HCT116 (cell line): ENCODE data around the gene ENTPD6.

Experiments used
- CEBPB ChIP-seq: IDR thresholded peaks from 2 replicates; pipeline ENCODE4 v1.6.1; 2012; ENCODE audit warnings: low read depth
- CTCF ChIP-seq, 3 experiments: fragments of 200-600 bp in 1 of 3; sonication (generic) in 1 of 3; IDR thresholded peaks in 2 of 3; conservative IDR thresholded peaks in 1 of 3; 2 replicates each; pipeline ENCODE4 v1.5.1; 2012 to 2017; ENCODE audit warnings: low read depth in 2 of 3, low read length in 2 of 3, antibody characterized with exemption in 1 of 3, borderline replicate concordance in 1 of 3, control low read depth in 1 of 3, mild to moderate bottlenecking in 1 of 3, mixed read lengths in 1 of 3, mixed run types in 1 of 3, moderate library complexity in 1 of 3; ENCODE audit not compliant: insufficient read depth in 1 of 3
- EZH2 ChIP-seq: fragments of 200-600 bp; sonication (generic); IDR thresholded peaks from 2 replicates; pipeline ENCODE4 v1.6.1; 2017; ENCODE audit warnings: antibody characterized with exemption, mixed run types
- EZH2phosphoT487 ChIP-seq: fragments of 200-600 bp; IDR thresholded peaks from 2 replicates; pipeline ENCODE4 v1.6.1; 2018; ENCODE audit warnings: antibody characterized with exemption, borderline replicate concordance
- POLR2A ChIP-seq: IDR thresholded peaks from 2 replicates; pipeline ENCODE4 v1.7.0; 2011; ENCODE audit warnings: borderline replicate concordance; ENCODE audit not compliant: insufficient read depth, insufficient read length; ENCODE audit errors: extremely low read depth
- POLR2AphosphoS5 ChIP-seq: IDR thresholded peaks from 2 replicates; pipeline ENCODE4 v1.6.1; 2011; ENCODE audit warnings: mild to moderate bottlenecking, low read depth, low read length, moderate library complexity
- RAD21 ChIP-seq: IDR thresholded peaks from 2 replicates; pipeline ENCODE4 v1.6.1; 2012; ENCODE audit warnings: low read depth, mild to moderate bottlenecking
- REST ChIP-seq: IDR thresholded peaks from 2 replicates; pipeline ENCODE4 v1.6.1; 2012; ENCODE audit warnings: low read depth
- SIN3A ChIP-seq: IDR thresholded peaks from 2 replicates; pipeline ENCODE4 v1.6.1; 2012; ENCODE audit warnings: low read depth
- SP1 ChIP-seq: IDR thresholded peaks from 2 replicates; pipeline ENCODE4 v1.6.1; 2012; ENCODE audit warnings: low read depth
- YY1 ChIP-seq: IDR thresholded peaks from 2 replicates; pipeline ENCODE4 v1.6.1; 2011; ENCODE audit warnings: low read length, low read depth, moderate library complexity, mild to moderate bottlenecking; ENCODE audit not compliant: insufficient replicate concordance; ENCODE audit errors: extremely low read depth

- TF ChIP-seq EZH2phosphoT487 = no peak
- TF ChIP-seq SIN3A = no peak
- TF ChIP-seq CTCF (IDR thresholded peaks at IDR 0.05 in 2 of 3, conservative IDR thresholded peaks at IDR 0.05 in 1 of 3; ENCODE audit: borderline replicate concordance in 1 of 3, insufficient read depth in 1 of 3, low read depth in 2 of 3, low read length in 2 of 3) = no peak
- TF ChIP-seq POLR2A = no peak
- no peak for TF ChIP-seq EZH2
- no peak for TF ChIP-seq POLR2AphosphoS5
- no peak for TF ChIP-seq YY1
- TF ChIP-seq RAD21 = no peak
- TF ChIP-seq REST = no peak
- TF ChIP-seq CEBPB = no peak
- no peak for TF ChIP-seq SP1
These were observed 56.0 kb downstream of the ENTPD6 start for GRCh38 chr20:25251558-25251957.
